Measurements from ENCODE around the gene UQCC5.

DNA sequence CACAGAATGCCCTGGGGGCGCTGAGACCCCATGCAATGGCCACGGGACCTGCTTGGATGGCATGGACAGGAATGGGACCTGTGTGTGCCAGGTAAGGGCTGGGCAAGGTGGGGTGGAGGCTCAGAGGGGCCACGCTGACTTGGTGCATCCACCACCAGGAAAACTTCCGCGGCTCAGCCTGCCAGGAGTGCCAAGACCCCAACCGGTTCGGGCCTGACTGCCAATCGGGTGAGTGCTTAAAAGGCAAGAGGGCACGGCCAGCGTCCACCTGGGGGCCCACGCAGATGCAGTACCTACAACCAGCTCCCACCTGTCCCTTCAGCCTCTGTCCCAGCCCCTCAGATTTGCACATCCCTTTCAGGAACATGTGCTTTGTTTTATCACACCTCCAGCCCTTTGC is 34.4 kb upstream of the UQCC5 start:
- TF ChIP-seq CTCF (IDR thresholded peaks at IDR 0.05; ENCODE audit: insufficient read depth, low read length): no peak
- TF ChIP-seq POLR2AphosphoS5 (IDR thresholded peaks at IDR 0.05; ENCODE audit: low read depth): no peak
- TF ChIP-seq GABPA (IDR thresholded peaks at IDR 0.05; ENCODE audit: low read depth): no peak
- no peak for TF ChIP-seq REST (IDR thresholded peaks at IDR 0.05; ENCODE audit: insufficient replicate concordance, low read depth)

Measured in HL-60 (cell line).